Activated CD4-positive, alpha-beta T cell treated with anti-CD3 and anti-CD28 coated beads, Interleukin-10, Interleukin-2, amounts not matched to agents 100 ng/mL and 50 ng/mL, durations not matched to agents 16 hours and 8 hours (primary cell): ENCODE data around the gene AP1S1.
A peak's percentile ranks its signal among the peaks of the same experiment; 100 is the strongest.
"Not testable (repeated sequence)": the region's sequence is repeated elsewhere in the genome, so short reads cannot be mapped to it uniquely, and the experiment has no call there.

Experiments
- DNase-seq: peaks from one replicate; pipeline ENCODE4 v3.0.0-alpha.2; 2020

The AP1S1 gene

DNA sequence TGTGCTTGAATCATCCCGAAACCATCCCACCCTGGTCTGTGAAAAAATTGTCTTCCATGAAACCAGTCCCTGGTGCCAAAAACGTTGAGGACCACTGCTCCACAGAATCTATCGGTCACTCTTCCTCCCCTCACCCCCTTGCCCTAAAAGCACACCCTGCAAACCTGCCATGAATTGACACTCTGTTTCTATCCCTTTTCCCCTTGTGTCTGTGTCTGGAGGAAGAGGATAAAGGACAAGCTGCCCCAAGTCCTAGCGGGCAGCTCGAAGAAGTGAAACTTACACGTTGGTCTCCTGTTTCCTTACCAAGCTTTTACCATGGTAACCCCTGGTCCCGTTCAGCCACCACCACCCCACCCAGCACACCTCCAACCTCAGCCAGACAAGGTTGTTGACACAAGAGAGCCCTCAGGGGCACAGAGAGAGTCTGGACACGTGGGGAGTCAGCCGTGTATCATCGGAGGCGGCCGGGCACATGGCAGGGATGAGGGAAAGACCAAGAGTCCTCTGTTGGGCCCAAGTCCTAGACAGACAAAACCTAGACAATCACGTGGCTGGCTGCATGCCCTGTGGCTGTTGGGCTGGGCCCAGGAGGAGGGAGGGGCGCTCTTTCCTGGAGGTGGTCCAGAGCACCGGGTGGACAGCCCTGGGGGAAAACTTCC lies 28.2 kb upstream of the AP1S1 start:
- DNase-seq: peak; percentile 28

DNA sequence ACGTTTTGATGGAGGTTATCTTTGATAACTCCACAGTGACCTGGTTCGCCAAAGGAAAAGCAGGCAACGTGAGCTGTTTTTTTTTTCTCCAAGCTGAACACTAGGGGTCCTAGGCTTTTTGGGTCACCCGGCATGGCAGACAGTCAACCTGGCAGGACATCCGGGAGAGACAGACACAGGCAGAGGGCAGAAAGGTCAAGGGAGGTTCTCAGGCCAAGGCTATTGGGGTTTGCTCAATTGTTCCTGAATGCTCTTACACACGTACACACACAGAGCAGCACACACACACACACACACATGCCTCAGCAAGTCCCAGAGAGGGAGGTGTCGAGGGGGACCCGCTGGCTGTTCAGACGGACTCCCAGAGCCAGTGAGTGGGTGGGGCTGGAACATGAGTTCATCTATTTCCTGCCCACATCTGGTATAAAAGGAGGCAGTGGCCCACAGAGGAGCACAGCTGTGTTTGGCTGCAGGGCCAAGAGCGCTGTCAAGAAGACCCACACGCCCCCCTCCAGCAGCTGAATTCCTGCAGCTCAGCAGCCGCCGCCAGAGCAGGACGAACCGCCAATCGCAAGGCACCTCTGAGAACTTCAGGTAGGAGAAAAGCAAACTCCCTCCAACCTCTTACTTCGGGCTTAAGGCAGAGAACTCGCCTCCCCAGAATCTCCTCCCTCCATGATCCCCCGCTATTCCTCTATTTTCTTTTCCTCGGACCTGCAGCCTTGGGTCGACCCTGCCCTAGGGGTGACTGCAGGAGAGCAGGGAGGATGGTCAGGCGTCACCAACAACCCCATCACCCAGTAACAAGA lies 27.4 kb upstream of the AP1S1 start, which contains the start of gene SERPINE1:
Gene SERPINE1 (plus strand): TSS at position 454 of the 809 bp plus-strand sequence. CDS start 1,290 bp downstream, outside the sequence.
- DNase-seq: peak; percentile 70

DNA sequence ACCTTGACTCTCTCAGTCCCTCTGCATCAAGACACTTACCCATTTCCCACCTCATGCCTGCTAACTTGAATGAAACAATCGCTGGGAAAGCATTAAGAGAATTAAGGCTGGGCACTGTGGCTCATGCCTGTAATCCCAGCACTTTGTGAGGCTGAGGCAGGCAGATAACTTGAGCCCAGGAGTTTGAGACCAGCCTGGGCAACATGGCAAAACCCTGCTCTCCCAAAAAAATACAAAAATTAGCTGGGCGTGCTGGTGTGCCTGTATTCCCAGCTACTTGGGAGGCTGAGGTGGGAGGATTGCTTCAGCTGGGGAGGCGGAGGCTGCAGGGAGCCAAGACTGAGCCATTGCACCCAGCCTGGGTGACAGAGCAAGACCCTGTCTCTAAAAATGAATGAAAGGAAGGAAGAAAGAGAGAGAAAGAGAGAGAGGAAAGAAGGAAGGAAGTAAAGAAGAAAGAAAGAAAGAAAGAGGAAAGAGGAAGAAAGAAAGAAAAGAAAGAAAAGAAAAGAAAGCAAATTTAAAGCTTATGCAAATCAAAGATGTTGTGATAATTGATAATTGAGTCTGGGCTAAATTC lies 26.7 kb upstream of the AP1S1 start:
- DNase-seq: no peak

DNA sequence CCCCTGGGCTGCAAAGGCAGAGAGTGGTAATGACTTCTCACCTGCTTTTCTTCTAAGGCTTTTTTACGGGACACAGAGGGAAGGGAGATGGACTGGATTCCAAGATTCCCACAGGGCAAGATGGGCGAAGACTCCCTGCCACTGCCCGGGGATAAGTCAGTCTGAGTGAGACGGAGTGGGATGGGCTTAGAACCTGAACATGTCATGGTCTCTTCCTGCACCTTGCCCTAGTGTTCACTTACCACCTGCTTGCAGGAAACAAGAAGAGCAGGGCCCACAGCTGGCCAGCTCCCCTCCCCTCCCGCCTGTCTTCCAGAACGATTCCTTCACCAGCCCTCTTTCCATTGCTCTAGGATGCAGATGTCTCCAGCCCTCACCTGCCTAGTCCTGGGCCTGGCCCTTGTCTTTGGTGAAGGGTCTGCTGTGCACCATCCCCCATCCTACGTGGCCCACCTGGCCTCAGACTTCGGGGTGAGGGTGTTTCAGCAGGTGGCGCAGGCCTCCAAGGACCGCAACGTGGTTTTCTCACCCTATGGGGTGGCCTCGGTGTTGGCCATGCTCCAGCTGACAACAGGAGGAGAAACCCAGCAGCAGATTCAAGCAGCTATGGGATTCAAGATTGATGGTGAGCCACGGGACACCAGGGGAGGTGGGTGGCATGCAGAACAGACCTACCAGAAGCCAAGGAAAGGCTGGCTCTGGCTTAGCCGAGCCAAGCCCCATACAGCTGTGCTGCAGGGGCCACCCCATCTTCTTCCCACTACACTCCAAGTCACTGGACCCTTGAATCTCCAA lies 26.0 kb upstream of the AP1S1 start:
- DNase-seq: no peak

DNA sequence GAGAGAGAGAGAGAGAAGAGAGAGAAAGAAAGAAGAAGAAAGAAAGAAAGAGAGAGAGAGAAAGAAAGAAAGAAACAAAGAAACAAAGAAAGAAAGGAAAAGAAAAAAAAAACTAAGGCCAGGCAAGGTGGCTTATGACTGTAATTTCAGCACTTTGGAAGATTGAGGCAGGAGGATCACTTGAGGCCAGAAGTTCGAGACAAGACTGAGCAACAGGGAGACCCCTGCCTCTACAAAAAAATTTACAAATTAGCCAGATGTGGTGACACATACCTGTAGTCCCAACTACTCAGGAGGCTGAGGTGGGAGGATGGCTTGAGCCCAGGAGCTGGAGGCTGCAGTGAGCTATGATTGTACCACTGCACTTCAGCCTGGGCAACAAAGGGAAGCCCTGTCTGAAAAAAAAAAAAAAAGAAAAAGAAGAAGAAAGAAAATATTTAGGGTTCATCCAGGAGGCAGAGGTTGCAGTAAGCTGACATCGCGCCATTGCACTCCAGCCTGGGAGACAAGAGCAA lies 24.6 kb upstream of the AP1S1 start:
- DNase-seq: no peak

DNA sequence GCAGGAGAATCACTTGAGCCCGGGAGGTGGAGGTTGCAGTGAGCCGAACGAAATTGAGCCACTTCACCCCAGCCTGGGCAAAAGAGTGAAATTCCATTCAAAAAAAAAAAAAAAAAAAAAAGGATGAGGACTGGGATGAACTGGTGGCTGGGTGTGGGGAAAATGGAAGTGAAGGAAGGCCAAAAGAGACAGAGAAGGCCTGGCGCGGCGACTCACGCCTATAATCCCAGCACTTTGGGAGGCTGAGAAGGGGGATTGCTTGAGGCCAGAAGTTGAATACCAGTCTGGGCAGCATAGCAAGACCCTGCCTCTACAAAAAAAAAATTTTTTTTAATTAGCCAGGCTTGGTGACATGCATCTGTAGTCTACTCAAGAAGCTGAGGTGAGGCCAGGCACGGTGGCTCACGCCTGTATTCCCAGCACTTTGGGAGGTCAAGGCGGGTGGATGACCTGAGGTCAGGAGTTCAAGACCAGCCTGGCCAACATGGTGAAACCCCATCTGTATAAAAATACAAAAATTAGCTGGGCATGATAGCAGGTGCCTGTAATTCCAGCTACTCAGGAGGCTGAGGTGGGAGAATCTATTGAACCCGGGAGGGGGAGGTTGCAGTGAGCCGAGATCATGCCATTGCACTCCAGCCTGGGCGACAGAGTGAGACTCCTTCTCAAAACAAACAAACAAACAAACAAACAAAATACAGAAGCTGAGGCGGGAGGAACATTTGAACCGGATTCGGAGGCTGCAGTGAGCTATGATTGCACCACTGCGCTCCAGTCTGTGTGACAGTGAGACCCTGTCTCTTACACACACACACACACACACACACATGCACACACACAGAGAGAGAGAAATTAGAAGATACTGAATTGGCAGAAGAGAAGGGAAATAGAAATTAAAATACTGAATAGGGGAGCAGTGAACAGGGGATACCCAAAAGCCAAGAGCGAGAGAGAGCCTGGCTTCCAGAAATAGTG lies 21.4 kb upstream of the AP1S1 start:
- DNase-seq: not testable (repeated sequence)

DNA sequence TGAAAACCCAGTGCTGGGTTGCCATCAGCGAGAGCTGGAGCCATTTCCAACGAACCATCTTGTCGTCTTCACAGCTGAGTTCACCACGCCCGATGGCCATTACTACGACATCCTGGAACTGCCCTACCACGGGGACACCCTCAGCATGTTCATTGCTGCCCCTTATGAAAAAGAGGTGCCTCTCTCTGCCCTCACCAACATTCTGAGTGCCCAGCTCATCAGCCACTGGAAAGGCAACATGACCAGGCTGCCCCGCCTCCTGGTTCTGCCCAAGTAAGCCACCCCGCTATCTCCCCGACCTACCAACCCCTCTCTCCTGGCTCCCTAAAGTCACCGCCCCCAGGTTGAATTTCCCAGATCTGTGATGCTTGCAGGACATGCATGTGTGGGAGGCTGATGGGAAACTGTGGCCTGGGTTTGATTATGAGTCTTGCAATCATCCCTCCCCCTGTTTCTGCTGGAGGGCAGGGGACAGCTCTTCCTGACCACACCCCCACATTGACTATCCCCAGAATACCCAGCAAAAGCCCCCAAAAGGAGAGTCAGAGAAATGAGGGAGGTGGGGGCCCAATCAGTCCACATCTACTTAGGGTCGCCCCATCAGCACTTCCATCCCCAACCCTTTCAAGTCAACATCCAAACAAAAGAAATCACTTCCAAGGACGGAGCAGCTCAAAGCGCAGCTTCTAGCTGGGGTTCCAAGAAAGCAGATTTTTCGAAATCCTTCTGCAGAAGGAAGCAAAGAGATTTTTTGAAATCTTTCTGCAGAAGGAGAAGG lies 20.5 kb upstream of the AP1S1 start:
- DNase-seq: no peak

DNA sequence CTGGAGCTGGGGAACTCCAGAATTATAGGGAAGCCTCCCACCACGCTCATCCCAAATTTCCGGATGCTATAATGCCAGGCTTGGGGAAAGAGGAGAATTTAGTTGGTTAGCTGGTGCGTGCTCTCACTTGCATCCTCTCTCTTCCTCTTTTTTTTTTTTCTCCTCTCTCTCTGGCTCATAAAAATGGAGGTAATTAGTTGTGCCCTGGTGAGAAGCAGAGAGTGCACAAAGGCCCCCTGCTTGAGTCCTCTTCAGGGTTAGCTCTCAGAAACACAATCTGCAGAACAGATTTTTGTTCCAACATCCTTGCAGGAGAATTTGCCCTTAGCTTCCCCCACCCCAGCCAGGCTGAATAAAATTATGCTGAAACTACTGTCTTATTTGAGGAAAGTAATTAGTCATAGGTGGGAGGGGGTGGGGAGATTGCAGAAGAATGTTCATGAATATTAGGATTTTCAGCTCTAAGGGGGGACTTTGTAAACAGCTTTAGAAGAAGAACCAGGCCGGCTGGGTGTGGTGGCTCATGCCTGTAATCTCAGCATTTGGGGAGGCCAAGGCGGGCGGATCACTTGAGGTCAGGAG lies 19.8 kb upstream of the AP1S1 start:
- no peak for DNase-seq

DNA sequence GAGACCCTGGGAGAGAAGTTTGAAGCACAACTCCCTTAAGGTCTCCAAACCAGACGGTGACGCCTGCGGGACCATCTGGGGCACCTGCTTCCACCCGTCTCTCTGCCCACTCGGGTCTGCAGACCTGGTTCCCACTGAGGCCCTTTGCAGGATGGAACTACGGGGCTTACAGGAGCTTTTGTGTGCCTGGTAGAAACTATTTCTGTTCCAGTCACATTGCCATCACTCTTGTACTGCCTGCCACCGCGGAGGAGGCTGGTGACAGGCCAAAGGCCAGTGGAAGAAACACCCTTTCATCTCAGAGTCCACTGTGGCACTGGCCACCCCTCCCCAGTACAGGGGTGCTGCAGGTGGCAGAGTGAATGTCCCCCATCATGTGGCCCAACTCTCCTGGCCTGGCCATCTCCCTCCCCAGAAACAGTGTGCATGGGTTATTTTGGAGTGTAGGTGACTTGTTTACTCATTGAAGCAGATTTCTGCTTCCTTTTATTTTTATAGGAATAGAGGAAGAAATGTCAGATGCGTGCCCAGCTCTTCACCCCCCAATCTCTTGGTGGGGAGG lies 16.5 kb upstream of the AP1S1 start:
- DNase-seq: no peak

DNA sequence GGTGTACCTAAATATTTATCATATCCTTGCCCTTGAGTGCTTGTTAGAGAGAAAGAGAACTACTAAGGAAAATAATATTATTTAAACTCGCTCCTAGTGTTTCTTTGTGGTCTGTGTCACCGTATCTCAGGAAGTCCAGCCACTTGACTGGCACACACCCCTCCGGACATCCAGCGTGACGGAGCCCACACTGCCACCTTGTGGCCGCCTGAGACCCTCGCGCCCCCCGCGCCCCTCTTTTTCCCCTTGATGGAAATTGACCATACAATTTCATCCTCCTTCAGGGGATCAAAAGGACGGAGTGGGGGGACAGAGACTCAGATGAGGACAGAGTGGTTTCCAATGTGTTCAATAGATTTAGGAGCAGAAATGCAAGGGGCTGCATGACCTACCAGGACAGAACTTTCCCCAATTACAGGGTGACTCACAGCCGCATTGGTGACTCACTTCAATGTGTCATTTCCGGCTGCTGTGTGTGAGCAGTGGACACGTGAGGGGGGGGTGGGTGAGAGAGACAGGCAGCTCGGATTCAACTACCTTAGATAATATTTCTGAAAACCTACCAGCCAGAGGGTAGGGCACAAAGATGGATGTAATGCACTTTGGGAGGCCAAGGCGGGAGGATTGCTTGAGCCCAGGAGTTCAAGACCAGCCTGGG lies 15.9 kb upstream of the AP1S1 start:
- peak; percentile 93 for DNase-seq

DNA sequence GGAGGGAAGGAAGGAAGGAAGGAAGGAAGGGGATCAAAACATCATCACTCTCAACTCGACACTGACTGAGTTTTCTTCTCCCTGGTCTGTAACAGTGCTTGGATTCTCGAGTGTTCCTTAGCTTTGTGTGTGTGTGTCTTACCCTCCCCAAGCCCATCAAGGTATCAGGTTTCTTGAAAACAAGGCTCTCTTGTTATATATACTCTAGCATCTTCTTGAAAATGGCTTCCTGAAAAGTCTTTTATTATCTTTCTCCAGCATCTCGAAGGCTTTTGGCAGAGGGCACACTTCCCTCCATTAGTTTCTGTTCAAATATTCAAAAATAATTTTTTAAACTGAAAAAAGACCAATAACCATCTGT lies 14.0 kb upstream of the AP1S1 start:
- no peak for DNase-seq

DNA sequence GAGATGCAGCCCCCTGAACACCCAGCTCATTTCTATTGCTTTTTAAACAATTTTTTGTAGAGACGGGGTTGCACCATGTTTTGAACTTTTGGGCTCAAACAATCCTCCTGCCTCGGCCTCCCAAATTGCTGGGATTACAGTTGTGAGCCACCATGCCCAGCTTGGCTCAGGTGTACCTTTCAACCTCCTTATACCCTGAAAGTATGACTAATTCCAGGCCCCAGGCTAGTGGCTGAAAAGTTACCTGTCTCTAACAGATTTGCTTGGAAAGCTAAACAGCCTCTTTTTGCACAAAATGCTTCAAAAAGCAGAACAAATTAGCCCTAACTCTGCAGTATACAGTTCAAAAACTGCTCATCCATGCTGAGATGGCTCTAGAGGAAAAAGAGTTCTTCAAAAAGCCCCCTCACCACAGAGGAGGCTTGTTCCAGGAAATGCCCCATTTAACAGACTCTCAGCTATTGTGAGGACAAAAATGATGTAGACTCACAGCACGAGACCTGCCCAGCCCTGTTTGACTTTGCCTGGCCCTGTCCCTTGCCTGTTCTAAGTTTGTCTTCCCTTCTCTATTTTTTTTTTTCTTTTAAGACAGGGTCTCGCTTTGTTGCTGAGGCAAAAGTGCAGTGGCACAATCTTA lies 13.4 kb upstream of the AP1S1 start:
- no peak for DNase-seq

DNA sequence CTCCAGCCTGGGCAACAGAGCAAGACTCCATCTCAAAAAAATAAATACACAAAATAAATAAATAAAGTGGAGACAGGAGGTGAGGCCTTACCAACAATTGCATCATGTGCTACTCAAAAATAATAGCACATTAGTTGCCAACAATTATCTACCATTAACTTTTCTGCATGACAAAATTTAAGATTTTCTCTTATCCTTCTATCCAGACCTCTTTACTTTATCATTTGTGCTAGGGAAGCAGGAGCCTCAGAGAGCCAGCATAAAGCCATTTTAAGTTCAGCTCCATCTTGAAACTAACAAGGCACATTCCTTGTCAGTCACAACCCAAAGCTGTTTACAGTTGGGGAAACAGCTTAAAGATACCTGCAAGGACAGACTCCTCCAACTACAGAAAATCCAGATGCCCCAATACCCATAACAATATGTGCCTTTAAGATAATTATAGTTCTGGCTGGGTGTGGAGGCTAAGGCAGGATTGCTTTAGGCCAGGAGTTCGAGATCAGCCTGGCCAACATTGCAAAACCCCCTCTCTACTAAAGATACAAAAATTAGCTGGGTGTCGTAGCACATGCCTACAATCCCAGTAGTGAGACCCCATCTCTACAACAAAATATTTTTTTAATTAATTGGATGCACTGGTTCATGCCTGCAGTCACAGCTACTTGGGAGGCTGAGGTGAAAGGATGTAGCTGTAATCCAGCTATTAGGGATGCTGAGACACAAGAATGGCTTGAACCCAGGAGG lies 2.2 kb upstream of the AP1S1 start:
- no peak for DNase-seq

DNA sequence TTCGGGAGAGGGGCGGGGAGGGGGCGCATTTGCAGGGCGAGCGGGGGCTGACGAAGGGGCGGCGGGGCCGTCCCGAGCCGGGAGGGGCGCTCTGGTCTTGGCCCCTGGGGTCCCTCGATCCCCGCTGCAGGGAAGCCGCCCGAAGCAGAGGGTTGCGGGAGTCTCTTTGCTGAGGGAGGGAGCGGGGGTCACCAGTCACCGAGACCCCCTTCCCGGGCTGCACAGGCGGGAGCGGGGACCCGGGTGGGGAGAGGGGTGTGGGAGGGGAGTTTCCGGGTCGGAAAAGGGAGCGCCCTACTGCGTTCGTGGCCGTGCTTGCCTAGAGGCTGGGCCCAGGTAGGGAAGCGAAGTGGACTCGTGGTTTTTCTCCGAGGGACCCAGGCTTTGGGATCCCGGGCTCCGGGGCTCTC lies 422 bp downstream of the AP1S1 start:
- DNase-seq: no peak

DNA sequence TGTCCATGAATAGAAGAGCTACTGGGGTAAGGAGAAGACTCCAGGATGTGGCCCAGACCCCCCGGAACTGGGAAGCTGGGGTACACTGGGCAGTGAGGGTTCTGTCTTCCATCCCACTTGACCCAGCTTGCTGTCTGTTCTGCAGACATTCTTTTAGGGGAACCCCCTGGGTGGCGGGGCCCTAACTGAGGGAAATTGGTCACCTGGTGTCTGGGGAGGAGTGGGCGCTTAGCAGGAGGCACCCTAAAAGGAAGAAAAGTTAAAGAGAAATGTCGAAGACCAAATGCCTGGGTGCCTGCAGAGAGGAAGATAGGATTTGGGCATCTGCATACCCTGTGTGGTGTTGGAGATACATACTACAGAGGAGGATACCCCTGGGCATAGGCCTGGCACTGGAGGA lies 1.0 kb downstream of the AP1S1 start:
- no peak for DNase-seq

DNA sequence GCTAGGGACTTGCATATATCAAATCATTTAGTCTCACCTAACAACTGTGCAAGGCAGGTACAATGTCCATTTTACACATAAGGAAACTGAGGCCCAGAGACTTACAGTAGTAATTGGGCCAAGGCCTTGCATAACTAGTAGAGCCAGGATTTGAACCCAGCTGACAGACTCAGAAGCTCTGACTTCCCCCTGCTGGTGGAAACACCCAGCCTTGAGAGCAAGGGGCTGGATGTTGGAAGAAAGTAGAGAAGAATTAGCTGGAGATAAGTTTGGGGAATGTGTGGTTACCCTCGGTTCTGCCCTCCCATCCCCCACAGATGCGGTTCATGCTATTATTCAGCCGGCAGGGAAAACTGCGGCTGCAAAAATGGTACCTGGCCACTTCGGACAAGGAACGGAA lies 2.0 kb downstream of the AP1S1 start:
- no peak for DNase-seq

DNA sequence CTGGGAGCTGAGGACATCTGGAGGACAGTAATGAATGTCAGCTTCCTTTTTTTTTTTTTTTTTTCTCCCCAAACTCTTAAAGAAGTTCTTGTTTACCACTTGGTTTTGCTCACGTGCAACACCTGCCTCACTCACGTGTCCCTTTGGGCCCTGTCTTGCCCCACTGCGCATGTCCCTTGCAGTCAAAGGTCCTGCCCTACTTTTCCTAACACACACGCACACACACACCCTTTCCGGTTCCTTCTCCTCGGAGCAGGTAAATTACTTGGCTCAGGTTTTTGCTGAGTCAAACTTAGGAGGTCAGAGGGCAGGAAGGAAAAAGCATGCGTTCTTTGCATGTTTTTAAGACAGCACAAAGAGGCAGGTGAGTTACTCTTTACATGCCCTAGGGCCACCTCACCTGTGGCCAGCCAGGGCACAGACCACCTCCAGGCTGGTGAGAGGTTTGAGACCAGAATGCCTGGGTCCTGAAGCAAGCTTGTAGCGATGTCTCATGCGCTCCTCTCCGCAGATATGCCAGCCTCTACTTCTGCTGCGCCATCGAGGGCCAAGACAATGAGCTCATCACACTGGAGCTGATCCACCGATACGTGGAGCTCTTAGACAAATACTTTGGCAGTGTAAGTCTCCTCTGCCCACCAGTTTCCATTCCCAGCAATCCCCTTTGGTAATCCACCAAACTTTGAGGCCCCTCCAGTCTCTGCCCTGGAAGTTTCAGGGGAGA lies 2.8 kb downstream of the AP1S1 start:
- DNase-seq: no peak
